OCI-LY1 (cell line): ENCODE data around the gene GRIP1.

ENCODE experiments used
- EZH2 ChIP-seq: fragments of 200-600 bp; sonication (generic), shearing (Covaris generic); IDR thresholded peaks from 2 replicates; pipeline ENCODE4 v1.8.0; 2017; ENCODE audit warnings: borderline replicate concordance, mixed run types, mild to moderate bottlenecking, antibody characterized with exemption, low read length, moderate library complexity, mixed read lengths
- TF ChIP-seq, protein P1 (sequence below): fragments of 200-600 bp; sonication (generic), shearing (Covaris generic); IDR thresholded peaks from 2 replicates; pipeline ENCODE4 v1.5.1; 2017; ENCODE audit warnings: mild to moderate bottlenecking, antibody characterized with exemption, low read length, moderate library complexity, mixed read lengths

DNA sequence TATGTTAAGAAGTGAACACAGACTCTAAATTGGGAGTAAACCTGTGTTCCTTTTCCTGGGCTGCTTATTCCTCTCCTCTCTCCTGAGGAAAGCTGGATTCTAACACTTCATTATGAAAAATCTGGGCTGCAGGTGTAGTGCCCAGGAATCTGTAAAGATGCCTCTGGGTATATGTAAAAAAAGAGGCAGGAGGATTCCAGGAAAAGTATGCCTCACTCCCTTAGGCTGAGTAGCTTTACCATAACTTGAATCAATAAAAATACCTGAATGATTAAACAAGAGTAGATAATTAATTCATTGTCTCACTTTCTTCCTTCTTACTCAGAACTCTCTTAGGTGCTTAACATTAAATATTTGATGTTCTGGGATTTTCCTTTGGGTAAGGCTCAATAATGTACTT lies 185.1 kb downstream of the GRIP1 start:
- TF ChIP-seq, protein P1, sequence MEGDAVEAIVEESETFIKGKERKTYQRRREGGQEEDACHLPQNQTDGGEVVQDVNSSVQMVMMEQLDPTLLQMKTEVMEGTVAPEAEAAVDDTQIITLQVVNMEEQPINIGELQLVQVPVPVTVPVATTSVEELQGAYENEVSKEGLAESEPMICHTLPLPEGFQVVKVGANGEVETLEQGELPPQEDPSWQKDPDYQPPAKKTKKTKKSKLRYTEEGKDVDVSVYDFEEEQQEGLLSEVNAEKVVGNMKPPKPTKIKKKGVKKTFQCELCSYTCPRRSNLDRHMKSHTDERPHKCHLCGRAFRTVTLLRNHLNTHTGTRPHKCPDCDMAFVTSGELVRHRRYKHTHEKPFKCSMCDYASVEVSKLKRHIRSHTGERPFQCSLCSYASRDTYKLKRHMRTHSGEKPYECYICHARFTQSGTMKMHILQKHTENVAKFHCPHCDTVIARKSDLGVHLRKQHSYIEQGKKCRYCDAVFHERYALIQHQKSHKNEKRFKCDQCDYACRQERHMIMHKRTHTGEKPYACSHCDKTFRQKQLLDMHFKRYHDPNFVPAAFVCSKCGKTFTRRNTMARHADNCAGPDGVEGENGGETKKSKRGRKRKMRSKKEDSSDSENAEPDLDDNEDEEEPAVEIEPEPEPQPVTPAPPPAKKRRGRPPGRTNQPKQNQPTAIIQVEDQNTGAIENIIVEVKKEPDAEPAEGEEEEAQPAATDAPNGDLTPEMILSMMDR = no peak
- TF ChIP-seq EZH2 = no peak
